ENCODE data around the gene VAT1.

The VAT1 gene

DNA sequence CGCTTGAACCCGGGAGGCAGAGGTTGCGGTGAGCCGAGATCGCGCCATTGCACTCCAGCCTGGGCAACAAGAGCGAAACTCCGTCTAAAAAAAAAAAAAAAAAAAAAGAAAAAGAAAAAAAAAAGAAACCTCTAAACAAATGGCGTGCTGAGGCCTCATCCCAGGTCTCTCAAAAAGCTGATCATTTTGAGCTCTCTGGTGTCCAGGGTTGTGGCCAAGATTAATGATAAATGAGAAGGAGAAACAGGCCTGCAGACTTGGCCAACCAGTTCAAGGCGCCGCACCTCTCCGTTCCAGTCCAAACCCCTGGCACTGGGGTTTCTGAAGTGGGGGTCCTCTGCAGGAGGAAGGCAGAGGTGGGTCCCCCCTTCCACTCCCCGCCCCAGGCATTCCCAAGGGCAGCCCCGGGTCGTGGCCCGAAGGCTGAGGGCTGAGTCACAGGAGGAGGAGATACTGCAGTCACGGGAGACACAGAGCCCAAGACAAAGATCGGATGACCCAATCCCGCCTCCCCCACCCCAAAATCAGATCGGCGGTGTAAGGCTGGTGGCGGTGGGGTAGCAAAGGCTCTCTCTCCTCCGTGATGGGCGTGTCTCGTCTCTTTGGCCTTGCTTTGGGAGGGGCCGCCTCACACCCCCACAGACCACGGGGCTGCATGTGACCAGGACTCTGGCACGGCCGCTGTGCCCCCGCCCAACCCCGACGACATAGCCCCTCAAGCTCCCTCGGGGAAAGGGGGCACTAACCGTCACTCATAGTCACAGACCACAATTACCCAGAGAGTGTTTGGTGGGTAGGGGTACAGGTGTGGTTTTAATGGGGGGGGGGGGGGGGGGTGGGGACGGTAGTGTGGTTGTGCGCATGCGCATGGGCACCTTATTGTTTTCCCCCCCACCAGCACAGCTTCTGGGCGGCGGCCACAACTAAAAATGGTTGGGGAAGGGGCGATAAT, 1.1 kb downstream of the VAT1 start:
- TF ChIP-seq, protein P1, sequence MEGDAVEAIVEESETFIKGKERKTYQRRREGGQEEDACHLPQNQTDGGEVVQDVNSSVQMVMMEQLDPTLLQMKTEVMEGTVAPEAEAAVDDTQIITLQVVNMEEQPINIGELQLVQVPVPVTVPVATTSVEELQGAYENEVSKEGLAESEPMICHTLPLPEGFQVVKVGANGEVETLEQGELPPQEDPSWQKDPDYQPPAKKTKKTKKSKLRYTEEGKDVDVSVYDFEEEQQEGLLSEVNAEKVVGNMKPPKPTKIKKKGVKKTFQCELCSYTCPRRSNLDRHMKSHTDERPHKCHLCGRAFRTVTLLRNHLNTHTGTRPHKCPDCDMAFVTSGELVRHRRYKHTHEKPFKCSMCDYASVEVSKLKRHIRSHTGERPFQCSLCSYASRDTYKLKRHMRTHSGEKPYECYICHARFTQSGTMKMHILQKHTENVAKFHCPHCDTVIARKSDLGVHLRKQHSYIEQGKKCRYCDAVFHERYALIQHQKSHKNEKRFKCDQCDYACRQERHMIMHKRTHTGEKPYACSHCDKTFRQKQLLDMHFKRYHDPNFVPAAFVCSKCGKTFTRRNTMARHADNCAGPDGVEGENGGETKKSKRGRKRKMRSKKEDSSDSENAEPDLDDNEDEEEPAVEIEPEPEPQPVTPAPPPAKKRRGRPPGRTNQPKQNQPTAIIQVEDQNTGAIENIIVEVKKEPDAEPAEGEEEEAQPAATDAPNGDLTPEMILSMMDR (IDR thresholded peaks at IDR 0.05; ENCODE audit: extremely low read depth, insufficient read depth, missing control alignments) = no peak
- DNase-seq (ENCODE audit: low spot score) = peak; percentile 76
- in situ Hi-C loops (cut with MboI; ENCODE audit: low pct_unique_long_range_greater_than_20kb, low sequenced_read_pairs, unreplicated experiment) = no loop called here

DNA sequence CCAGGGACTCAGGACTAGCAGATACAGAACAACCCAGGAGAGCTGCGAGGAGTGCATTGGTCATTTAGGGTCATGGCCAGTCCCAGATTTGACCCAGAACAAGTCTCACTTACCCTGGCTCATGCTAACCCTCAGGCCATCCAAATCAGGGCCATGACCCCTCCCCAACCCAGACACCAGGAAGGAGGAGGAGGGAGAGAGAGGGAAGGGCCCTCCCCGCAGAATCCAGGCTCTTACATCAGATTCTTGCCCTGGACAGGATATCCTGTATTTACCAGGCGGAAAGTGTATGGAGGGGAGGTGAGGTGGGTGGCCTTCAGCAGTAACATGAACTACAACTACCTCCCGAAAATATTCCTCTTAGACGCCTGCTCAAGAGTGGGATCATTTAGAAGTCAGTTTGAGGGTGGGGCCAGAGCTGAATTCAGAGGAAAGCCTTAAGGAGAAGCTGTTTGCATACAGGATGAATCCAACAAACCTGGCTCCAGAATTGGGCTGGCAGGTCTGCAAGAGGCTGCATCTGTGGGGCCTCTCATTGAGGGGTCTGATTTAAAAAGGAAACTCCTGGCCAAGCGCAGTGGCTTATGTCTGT, 2.1 kb downstream of the VAT1 start:
- no peak for DNase-seq (ENCODE audit: low spot score)
- TF ChIP-seq, protein P1 (IDR thresholded peaks at IDR 0.05; ENCODE audit: extremely low read depth, insufficient read depth, missing control alignments) = no peak
- in situ Hi-C loops (cut with MboI; ENCODE audit: low pct_unique_long_range_greater_than_20kb, low sequenced_read_pairs, unreplicated experiment) = no loop called here

DNA sequence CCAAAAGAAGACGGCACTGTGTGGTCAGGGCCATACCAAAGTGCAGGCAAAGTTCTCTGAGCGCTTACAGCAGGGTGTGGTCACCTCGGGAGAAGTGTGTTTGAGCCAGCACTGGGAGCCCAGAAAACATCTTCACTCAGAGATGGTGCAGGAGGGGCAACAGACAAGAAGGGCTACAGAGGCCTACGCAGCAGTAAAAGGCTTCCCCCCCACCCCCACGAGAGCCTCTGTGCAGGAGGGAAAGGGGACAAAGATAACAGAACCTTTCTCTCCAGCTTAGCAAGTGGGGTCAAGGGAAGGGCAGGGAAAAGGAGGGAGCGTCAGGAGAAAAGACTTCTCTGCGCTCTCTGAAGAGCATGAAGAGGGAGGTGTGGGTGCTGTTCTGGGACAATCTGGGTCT, 2.8 kb downstream of the VAT1 start:
- TF ChIP-seq, protein P1 (IDR thresholded peaks at IDR 0.05; ENCODE audit: extremely low read depth, insufficient read depth, missing control alignments) = no peak
- in situ Hi-C loops (cut with MboI; ENCODE audit: low pct_unique_long_range_greater_than_20kb, low sequenced_read_pairs, unreplicated experiment) = no loop called here
- DNase-seq (ENCODE audit: low spot score) = no peak

DNA sequence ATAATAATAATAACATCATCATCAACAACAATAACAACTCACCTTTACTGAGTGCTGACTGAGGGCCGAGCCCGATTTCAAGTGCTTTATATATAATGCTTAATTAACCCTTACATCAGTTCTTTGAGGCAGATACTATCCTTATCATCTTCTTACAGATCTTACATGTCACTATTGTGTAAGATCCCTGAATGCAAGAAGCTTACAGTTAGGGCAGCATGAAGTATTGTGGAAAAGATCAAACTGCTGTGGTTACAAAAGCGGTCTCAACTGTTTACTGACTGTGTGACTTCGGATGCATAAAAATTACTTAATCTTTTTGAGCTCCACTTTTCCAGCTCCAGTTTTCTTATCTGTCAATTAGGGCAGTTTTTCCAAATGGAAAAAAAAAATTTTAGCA, 3.3 kb downstream of the VAT1 start:
- in situ Hi-C loops (cut with MboI; ENCODE audit: low pct_unique_long_range_greater_than_20kb, low sequenced_read_pairs, unreplicated experiment) = no loop called here
- DNase-seq (ENCODE audit: low spot score) = no peak

DNA sequence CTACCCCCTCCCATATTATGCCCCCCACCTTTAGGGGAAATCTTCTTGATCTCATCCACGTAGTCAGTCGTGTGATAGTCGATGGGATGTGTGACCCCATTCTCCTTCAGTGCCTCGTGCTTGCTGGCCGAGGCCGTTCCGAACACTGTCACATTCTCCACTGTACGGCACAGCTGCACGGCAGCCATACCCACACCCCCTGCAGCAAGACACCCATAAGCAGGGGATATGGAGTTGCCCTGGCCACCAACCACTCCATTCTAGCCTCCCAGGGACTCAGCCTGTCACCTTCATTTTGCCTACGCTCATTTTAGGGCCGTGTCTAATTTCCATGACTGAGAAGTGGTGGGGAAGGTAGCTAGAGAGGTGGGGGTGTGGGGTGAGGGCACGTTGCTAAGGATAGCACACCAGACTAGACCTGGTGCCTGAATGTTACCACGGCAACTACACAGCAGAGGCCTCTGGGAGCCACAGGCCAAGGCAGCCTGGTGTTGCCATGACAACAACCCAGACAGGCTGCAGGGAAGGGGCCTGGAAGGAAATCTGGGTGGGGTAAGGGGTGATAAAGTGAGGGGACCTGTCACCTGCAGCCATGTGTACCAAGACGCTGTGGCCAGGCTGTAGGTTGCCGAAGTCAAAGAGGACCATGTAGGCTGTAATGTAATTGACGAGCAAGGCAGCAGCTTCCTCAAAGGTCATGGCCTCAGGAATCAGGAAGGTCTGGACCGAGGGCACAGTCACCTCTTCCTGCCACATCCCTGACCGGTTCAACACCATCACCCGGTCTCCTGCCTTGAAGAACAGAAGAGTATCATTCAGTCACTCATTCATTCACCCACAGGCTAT, 4.0 kb downstream of the VAT1 start:
- TF ChIP-seq, protein P1 (IDR thresholded peaks at IDR 0.05; ENCODE audit: extremely low read depth, insufficient read depth, missing control alignments) = no peak
- peak; percentile 2 for DNase-seq (ENCODE audit: low spot score)
- in situ Hi-C loops (cut with MboI; ENCODE audit: low pct_unique_long_range_greater_than_20kb, low sequenced_read_pairs, unreplicated experiment) = no loop called here

More for the DNA sequence above, 3.3 kb downstream of the VAT1 start:
- TF ChIP-seq, protein P1 (IDR thresholded peaks at IDR 0.05; ENCODE audit: extremely low read depth, insufficient read depth, missing control alignments) = no peak

DNA sequence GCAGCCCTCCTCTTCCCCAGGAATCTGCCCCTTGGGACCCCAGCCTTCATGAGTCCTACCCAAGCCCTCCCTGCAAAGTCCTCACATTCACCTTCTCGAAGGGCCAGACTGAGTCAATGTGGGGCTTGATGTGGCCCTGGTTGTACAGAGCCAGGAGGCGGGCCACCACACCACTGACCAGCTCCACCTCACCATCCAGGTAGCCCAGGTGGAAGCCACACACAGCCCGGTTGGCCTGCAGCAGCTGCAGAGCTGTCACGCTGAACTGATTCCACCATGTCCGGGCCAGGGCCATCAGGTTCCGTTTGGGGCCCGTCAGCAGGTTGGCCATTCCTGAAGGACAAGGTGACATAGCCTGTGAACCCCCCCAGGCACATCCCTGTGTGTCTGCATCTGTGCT, 6.0 kb downstream of the VAT1 start:
- TF ChIP-seq, protein P1 (IDR thresholded peaks at IDR 0.05; ENCODE audit: extremely low read depth, insufficient read depth, missing control alignments) = no peak
- DNase-seq (ENCODE audit: low spot score) = no peak
- in situ Hi-C loops (cut with MboI; ENCODE audit: low pct_unique_long_range_greater_than_20kb, low sequenced_read_pairs, unreplicated experiment) = no loop called here

Measured in GM13977 (cell line).